ENCODE measurements around the gene RHBDF1. TPM values are rescaled to one million over a fixed set of nuclear protein-coding genes. Genes with fewer than 3 reads are reported as not detected.
A peak's percentile ranks its signal among the peaks of the same experiment; 100 is the strongest.

RHBDF1 gene
- total and polyA plus RNA-seq, 2 donors from 2014 or later = 12.0 to 33.1 TPM

DNA sequence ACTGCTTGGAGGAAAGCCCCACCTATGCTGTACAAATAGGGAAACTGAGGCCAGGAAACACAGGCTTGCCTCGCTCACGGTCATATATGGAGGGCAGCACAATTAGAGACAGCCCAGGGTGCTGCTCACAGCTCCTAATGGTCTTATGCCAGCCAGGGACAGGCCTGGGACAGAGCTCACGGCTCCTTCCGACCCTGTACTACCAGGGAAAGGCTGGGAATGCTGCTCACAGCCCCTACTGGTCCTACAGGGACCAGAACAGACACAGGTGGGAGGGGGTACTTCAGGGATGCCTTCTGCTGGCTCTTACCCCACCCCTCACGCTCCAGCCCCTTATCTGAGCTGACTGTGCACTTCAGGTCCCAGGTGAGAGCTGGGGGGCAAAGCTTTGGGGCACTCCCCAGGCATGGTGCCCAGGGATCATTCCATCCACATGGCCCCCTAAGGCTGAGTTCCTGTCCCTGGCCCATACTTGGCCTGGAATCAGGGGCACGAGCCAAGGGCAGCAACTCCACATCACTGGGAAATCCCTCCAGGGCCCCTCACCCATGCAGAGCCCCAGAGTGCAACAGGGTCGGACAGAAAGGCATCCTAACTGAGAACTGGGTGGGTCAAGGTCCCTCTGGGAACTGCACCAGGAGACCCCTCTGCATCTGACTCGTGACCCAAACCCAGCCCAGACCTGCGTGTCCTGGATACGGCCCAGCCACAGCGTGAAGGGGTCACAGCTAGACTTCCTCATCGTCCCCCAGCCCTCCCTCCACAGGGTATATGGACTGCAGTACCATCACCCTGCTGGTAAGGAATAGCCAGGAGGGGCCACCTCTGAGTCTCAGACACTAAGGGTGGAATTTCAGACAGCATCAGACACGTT, 5.9 kb downstream of the RHBDF1 start:
- DNase-seq = peak in 2 of 5 donors; percentile 42 to 60
- Histone ChIP-seq H3K9ac (ENCODE audit: low read length in 3 of 3) (no peak overlapping the region), H3K27me3 (ENCODE audit: control insufficient read depth, insufficient read depth, low read length) (no peaks in the 10 kb centered on the region), H3K36me3 (ENCODE audit: control insufficient read depth in 2 of 3, insufficient read depth in 3 of 3, low read length in 3 of 3) (no peaks in the 10 kb centered on the region), H3K4me3 (ENCODE audit: low read length in 3 of 3) (no peak overlapping the region), H3K4me1 (ENCODE audit: control insufficient read depth in 2 of 3, insufficient read depth in 2 of 3, low read depth in 1 of 3, low read length in 3 of 3) (peaks cover 0 to 15% (median 0%) of the 10 kb centered on the region in 3 donors), H3K27ac (ENCODE audit: low read depth in 2 of 2, low read length in 2 of 2) (no peak overlapping the region), H3K9me3 (ENCODE audit: control insufficient read depth in 2 of 3, insufficient read depth in 1 of 3, low read length in 3 of 3) (no peaks in the 10 kb centered on the region)
- no peak for FAIRE-seq
- TF ChIP-seq, protein P1, sequence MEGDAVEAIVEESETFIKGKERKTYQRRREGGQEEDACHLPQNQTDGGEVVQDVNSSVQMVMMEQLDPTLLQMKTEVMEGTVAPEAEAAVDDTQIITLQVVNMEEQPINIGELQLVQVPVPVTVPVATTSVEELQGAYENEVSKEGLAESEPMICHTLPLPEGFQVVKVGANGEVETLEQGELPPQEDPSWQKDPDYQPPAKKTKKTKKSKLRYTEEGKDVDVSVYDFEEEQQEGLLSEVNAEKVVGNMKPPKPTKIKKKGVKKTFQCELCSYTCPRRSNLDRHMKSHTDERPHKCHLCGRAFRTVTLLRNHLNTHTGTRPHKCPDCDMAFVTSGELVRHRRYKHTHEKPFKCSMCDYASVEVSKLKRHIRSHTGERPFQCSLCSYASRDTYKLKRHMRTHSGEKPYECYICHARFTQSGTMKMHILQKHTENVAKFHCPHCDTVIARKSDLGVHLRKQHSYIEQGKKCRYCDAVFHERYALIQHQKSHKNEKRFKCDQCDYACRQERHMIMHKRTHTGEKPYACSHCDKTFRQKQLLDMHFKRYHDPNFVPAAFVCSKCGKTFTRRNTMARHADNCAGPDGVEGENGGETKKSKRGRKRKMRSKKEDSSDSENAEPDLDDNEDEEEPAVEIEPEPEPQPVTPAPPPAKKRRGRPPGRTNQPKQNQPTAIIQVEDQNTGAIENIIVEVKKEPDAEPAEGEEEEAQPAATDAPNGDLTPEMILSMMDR (IDR thresholded peaks at IDR 0.05; ENCODE audit: borderline replicate concordance, extremely low read depth, insufficient read depth) = no peak
- intact Hi-C loops (cut with DNase I) = no loop called here

DNA sequence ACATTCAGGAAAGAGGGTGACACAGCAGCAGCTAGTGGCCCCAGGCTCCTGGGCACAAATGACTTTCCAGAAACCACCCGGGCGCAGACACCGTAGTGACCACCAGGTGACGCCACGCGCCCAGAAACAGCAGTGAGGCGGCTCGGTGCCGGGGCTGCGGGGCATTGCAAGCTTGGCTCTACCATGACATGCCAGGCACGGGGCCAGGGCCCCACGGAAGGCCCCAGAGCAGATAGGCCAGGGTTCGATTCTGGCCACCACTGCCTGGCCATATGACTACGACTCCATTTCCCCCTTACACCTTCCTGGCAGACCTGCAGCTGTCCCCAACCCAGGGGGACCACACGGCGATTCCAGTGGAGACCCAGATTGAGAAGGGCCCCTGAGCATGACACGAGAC, 6.7 kb downstream of the RHBDF1 start:
- H3K9ac ChIP-seq (ENCODE audit: low read length in 3 of 3) = no peak overlapping the region
- FAIRE-seq (no peak), DNase-seq (peak; percentile 77 to 93 (median 83))
- no peak overlapping the region for H3K4me3 ChIP-seq (ENCODE audit: low read length in 3 of 3)
- TF ChIP-seq, protein P1 (IDR thresholded peaks at IDR 0.05; ENCODE audit: borderline replicate concordance, extremely low read depth, insufficient read depth) = peak; percentile 99
- intact Hi-C loops (cut with DNase I) = no loop called here
- H3K36me3 ChIP-seq (ENCODE audit: control insufficient read depth in 2 of 3, insufficient read depth in 3 of 3, low read length in 3 of 3) = no peaks in the 10 kb centered on the region
- no peaks in the 10 kb centered on the region for H3K27me3 ChIP-seq (ENCODE audit: control insufficient read depth, insufficient read depth, low read length)
- peaks cover 0 to 10% (median 0%) of the 10 kb centered on the region in 3 donors for H3K4me1 ChIP-seq (ENCODE audit: control insufficient read depth in 2 of 3, insufficient read depth in 2 of 3, low read depth in 1 of 3, low read length in 3 of 3)
- no peak overlapping the region for H3K27ac ChIP-seq (ENCODE audit: low read depth in 2 of 2, low read length in 2 of 2)
- no peaks in the 10 kb centered on the region for H3K9me3 ChIP-seq (ENCODE audit: control insufficient read depth in 2 of 3, insufficient read depth in 1 of 3, low read length in 3 of 3)

DNA sequence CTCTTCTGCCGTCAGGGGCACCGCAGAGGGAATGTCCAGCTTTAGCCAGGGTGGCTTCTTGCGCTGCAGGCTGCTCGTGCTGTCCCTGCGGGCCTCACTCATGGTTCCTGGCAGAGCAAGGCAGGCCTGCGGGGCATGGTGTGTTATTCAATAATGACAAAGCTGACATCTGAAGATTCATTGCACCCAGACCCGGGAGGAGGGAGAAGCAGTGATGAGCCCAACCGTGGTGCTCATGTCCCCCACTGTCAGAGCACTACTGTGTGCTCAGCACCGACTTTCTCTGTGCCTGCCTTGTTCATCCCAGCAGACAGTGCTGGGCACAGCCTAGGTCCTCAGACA, 7.5 kb downstream of the RHBDF1 start:
- TF ChIP-seq, protein P1 (IDR thresholded peaks at IDR 0.05; ENCODE audit: borderline replicate concordance, extremely low read depth, insufficient read depth) = no peak
- no peak overlapping the region for H3K9ac ChIP-seq (ENCODE audit: low read length in 3 of 3)
- intact Hi-C loops (cut with DNase I) = no loop called here
- no peak overlapping the region for H3K27ac ChIP-seq (ENCODE audit: low read depth in 2 of 2, low read length in 2 of 2)
- no peaks in the 10 kb centered on the region for H3K9me3 ChIP-seq (ENCODE audit: control insufficient read depth in 2 of 3, insufficient read depth in 1 of 3, low read length in 3 of 3)
- H3K4me3 ChIP-seq (ENCODE audit: low read length in 3 of 3) = no peak overlapping the region
- peak in 1 of 5 donors; percentile 28 for DNase-seq
- no peak for FAIRE-seq
- H3K4me1 ChIP-seq (ENCODE audit: control insufficient read depth in 2 of 3, insufficient read depth in 2 of 3, low read depth in 1 of 3, low read length in 3 of 3) = peaks cover 0 to 7% (median 0%) of the 10 kb centered on the region in 3 donors
- no peaks in the 10 kb centered on the region for H3K36me3 ChIP-seq (ENCODE audit: control insufficient read depth in 2 of 3, insufficient read depth in 3 of 3, low read length in 3 of 3)
- no peaks in the 10 kb centered on the region for H3K27me3 ChIP-seq (ENCODE audit: control insufficient read depth, insufficient read depth, low read length)

Data from kidney (tissue), 14 donors.